ENCODE results near the gene RPL41.
A peak's percentile ranks its signal among the peaks of the same experiment; 100 is the strongest.
"Not testable (repeated sequence)": the region's sequence is repeated elsewhere in the genome, so short reads cannot be mapped to it uniquely, and the experiment has no call there.

Gene RPL41

GRCh38 chr12:56103066-56103711 is 13.2 kb upstream of the RPL41 start:
- peak in 1 of 2 donors; percentile 56 for DNase-seq

- DNase-seq: no peak
These were observed 12.7 kb upstream of the RPL41 start for GRCh38 chr12:56103823-56104108.

GRCh38 chr12:56104109-56104814 is 12.2 kb upstream of the RPL41 start, which contains the start of gene PA2G4:
TSS of gene PA2G4 (plus strand) at chr12:56104559. CDS start at chr12:56104738, 179 bp downstream.
- DNase-seq: peak; percentile 98

GRCh38 chr12:56104815-56105608 is 11.4 kb upstream of the RPL41 start:
- no peak for DNase-seq

- no peak for DNase-seq
These were observed 10.9 kb upstream of the RPL41 start for GRCh38 chr12:56105609-56105902.

- no peak for DNase-seq
These were observed 9.2 kb upstream of the RPL41 start for GRCh38 chr12:56107242-56107641.

- no peak for DNase-seq
These were observed 5.9 kb upstream of the RPL41 start for GRCh38 chr12:56110571-56110970.

- DNase-seq: no peak
These were observed 2.3 kb upstream of the RPL41 start for GRCh38 chr12:56114084-56114483.

- DNase-seq: no peak
These were observed 1.1 kb upstream of the RPL41 start for GRCh38 chr12:56115329-56115728.

GRCh38 chr12:56117082-56117706 is 761 bp downstream of the RPL41 start:
- not testable (repeated sequence) for DNase-seq

GRCh38 chr12:56117778-56118687 is 1.6 kb downstream of the RPL41 start, which contains the start of gene ZC3H10:
TSS of gene ZC3H10 (plus strand) at chr12:56118266. CDS start at chr12:56120563, 2,297 bp downstream.
- DNase-seq: peak; percentile 99

GRCh38 chr12:56118688-56119357 is 2.4 kb downstream of the RPL41 start:
- no peak for DNase-seq

GRCh38 chr12:56119361-56119796 is 2.9 kb downstream of the RPL41 start:
- peak; percentile 77 to 78 for DNase-seq

GRCh38 chr12:56120158-56120846 is 3.9 kb downstream of the RPL41 start:
- no peak for DNase-seq

GRCh38 chr12:56121204-56121870 is 4.9 kb downstream of the RPL41 start:
- DNase-seq: no peak

- DNase-seq: no peak
These were observed 6.2 kb downstream of the RPL41 start for GRCh38 chr12:56122637-56123036.

GRCh38 chr12:56124133-56124532 is 7.7 kb downstream of the RPL41 start:
- DNase-seq: no peak

GRCh38 chr12:56126732-56127239 is 10.4 kb downstream of the RPL41 start:
- DNase-seq: peak in 1 of 2 donors; percentile 16

GRCh38 chr12:56127485-56127887 is 11.1 kb downstream of the RPL41 start:
- DNase-seq: no peak
